WTC11 (cell line): ENCODE results near the gene UBD. TPM values are rescaled to one million over a fixed set of nuclear protein-coding genes. Genes with fewer than 3 reads are reported as not detected.

Source experiments
- ATAC-seq: fragments of 200-7000 bp; cut with Tn5 transposase; 2 replicates; pipeline ENCODE4 v1.10.0; 2021; ENCODE audit warnings: mild to moderate bottlenecking, moderate library complexity
- CTCF ChIA-PET: fragments of 300-600 bp; sonication (Branson Sonifier 250); formaldehyde crosslinking; loops from one replicate; lab custom pipeline; 2021; ENCODE audit warnings: antibody characterized with exemption; lab: Charles Lee
- POLR2A ChIA-PET: fragments of 350-600 bp; sonication (Branson Sonifier 250); formaldehyde crosslinking; loops from one replicate; lab custom pipeline; 2021; ENCODE audit warnings: antibody characterized with exemption; lab: Charles Lee
- DNase-seq: peaks from one replicate; pipeline ENCODE4 v3.0.0; 2021; ENCODE audit warnings: low spot score
- H3K27ac Mint-ChIP-seq: 2 replicates; pipeline ENCODE4 v1.8.0; 2021; ENCODE audit warnings: mixed read lengths
- H3K27me3 Mint-ChIP-seq: 2 replicates; pipeline ENCODE4 v1.8.0; 2021; ENCODE audit warnings: low read depth, mild to moderate bottlenecking, moderate library complexity, mixed read lengths
- H3K36me3 Mint-ChIP-seq: 2 replicates; pipeline ENCODE4 v1.8.0; 2021; ENCODE audit warnings: mixed read lengths
- H3K4me1 Mint-ChIP-seq: 2 replicates; pipeline ENCODE4 v1.8.0; 2022; ENCODE audit warnings: mixed read lengths
- H3K4me3 Mint-ChIP-seq: 2 replicates; pipeline ENCODE4 v1.8.0; 2021; ENCODE audit warnings: mild to moderate bottlenecking, moderate library complexity, mixed read lengths
- H3K9me3 Mint-ChIP-seq: 2 replicates; pipeline ENCODE4 v1.8.0; 2021; ENCODE audit warnings: mixed read lengths
- ARID4B ChIP-seq: sonication (generic); formaldehyde crosslinking; IDR thresholded peaks from 2 replicates; pipeline ENCODE4 v1.8.0; 2023; ENCODE audit warnings: missing genetic modification reagents, mild to moderate bottlenecking, borderline replicate concordance
- CDX4 ChIP-seq: fragments of 250-450 bp; sonication (Bioruptor Pico); IDR thresholded peaks from 2 replicates; pipeline ENCODE4 v1.9.0; 2021; ENCODE audit warnings: moderate library complexity, mild to moderate bottlenecking, inconsistent platforms, borderline replicate concordance
- E2F5 ChIP-seq: sonication (generic); formaldehyde crosslinking; IDR thresholded peaks from 2 replicates; pipeline ENCODE4 v1.8.1; 2022; ENCODE audit warnings: mild to moderate bottlenecking, moderate library complexity, missing genetic modification reagents
- FOXJ3 ChIP-seq: sonication (generic); formaldehyde crosslinking; IDR thresholded peaks from 2 replicates; pipeline ENCODE4 v1.9.0; 2021; ENCODE audit warnings: missing genetic modification reagents, mild to moderate bottlenecking, borderline replicate concordance
- FOXP4 ChIP-seq: sonication (generic); formaldehyde crosslinking; IDR thresholded peaks from 2 replicates; pipeline ENCODE4 v1.8.0; 2022; ENCODE audit warnings: mild to moderate bottlenecking, missing genetic modification reagents
- HMGA2 ChIP-seq: fragments of 250-450 bp; sonication (Bioruptor Pico); IDR thresholded peaks from 2 replicates; pipeline ENCODE4 v1.4.0; 2021; ENCODE audit warnings: mild to moderate bottlenecking, moderate library complexity
- NFYB ChIP-seq: sonication (generic); formaldehyde crosslinking; conservative IDR thresholded peaks from 2 replicates; pipeline ENCODE4 v1.8.0; 2022; ENCODE audit warnings: low read depth, missing genetic modification reagents
- NR1H2 ChIP-seq: sonication (generic); formaldehyde crosslinking; IDR thresholded peaks from 2 replicates; pipeline ENCODE4 v1.9.0; 2021; ENCODE audit warnings: mild to moderate bottlenecking, moderate library complexity, missing genetic modification reagents
- PRRX2 ChIP-seq: fragments of 250-450 bp; sonication (Bioruptor Pico); IDR thresholded peaks from 2 replicates; pipeline ENCODE4 v1.8.0; 2021; ENCODE audit warnings: mild to moderate bottlenecking
- RORB ChIP-seq: fragments of 250-450 bp; sonication (Bioruptor Pico); IDR thresholded peaks from 2 replicates; pipeline ENCODE4 v1.9.0; 2021; ENCODE audit warnings: mild to moderate bottlenecking
- SMAD4 ChIP-seq: sonication (generic); formaldehyde crosslinking; IDR thresholded peaks from 2 replicates; pipeline ENCODE4 v1.8.0; 2022; ENCODE audit warnings: mild to moderate bottlenecking, missing genetic modification reagents
- SP1 ChIP-seq: sonication (generic); formaldehyde crosslinking; conservative IDR thresholded peaks from 2 replicates; pipeline ENCODE4 v1.8.1; 2022; ENCODE audit warnings: missing genetic modification reagents
- USF1 ChIP-seq: sonication (generic); formaldehyde crosslinking; IDR thresholded peaks from 2 replicates; pipeline ENCODE4 v1.8.0; 2022; ENCODE audit warnings: mild to moderate bottlenecking, missing genetic modification reagents
- USF2 ChIP-seq: sonication (generic); formaldehyde crosslinking; IDR thresholded peaks from 2 replicates; pipeline ENCODE4 v1.8.1; 2023; ENCODE audit warnings: mild to moderate bottlenecking, missing genetic modification reagents, moderate library complexity
- ZBTB21 ChIP-seq: sonication (generic); formaldehyde crosslinking; IDR thresholded peaks from 2 replicates; pipeline ENCODE4 v1.8.1; 2023; ENCODE audit warnings: mild to moderate bottlenecking, missing genetic modification reagents, borderline replicate concordance
- ZNF317 ChIP-seq: sonication (generic); formaldehyde crosslinking; IDR thresholded peaks from 2 replicates; pipeline ENCODE4 v1.8.1; 2023; ENCODE audit warnings: low read depth, mild to moderate bottlenecking, moderate library complexity, missing genetic modification reagents, borderline replicate concordance
- ZNF423 ChIP-seq: fragments of 250-450 bp; sonication (Bioruptor Pico); IDR thresholded peaks from 2 replicates; pipeline ENCODE4 v2.1.2; 2022; ENCODE audit warnings: mild to moderate bottlenecking, moderate library complexity
- ZNF671 ChIP-seq: fragments of 250-450 bp; sonication (Bioruptor Pico); IDR thresholded peaks from 2 replicates; pipeline ENCODE4 v1.8.0; 2021; ENCODE audit warnings: mild to moderate bottlenecking
- ZSCAN18 ChIP-seq: fragments of 250-450 bp; sonication (Bioruptor Pico); IDR thresholded peaks from 2 replicates; pipeline ENCODE4 v2.1.2; 2022; ENCODE audit warnings: mild to moderate bottlenecking, moderate library complexity
- total RNA-seq: library from RNA; stranded (reverse); gene quantifications from 3 replicates; pipeline ENCODE4 v1.2.3, GENCODE V29; 2021

Gene UBD
- total RNA-seq, 1 experiment from 2014 or later, result 0.15 TPM

GRCh38 chr6:29564875-29565274 lies 5.3 kb upstream of the UBD start:
- POLR2A ChIA-PET, result no interaction called here
- Mint-ChIP-seq H3K9me3 (no peaks in the 10 kb centered on the region), H3K36me3 (no peaks in the 10 kb centered on the region), H3K4me1 (peaks cover 3% of the 10 kb centered on the region), H3K27ac (no peak overlapping the region), H3K4me3 (no peak overlapping the region), H3K27me3 (peaks cover 40% of the 10 kb centered on the region)
- CTCF ChIA-PET, result interaction anchor here (1.0 kb wide), 1 partner anchor 11 kb away, joined by 3 read pairs; no protein-coding TSS in a partner anchor
- TF ChIP-seq ZNF671 (CRISPR knock-in tag) (no peak), ZSCAN18 (no peak), NR1H2 (no peak), USF1 (CRISPR knock-in tag) (no peak), ZBTB21 (CRISPR knock-in tag) (no peak), ARID4B (no peak), SMAD4 (CRISPR knock-in tag) (no peak), ZNF423 (no peak), NFYB (CRISPR knock-in tag) (no peak), E2F5 (CRISPR knock-in tag) (no peak), HMGA2 (CRISPR knock-in tag) (no peak), SP1 (no peak), PRRX2 (CRISPR knock-in tag) (no peak), RORB (CRISPR knock-in tag) (no peak), ZNF317 (CRISPR knock-in tag) (no peak), FOXP4 (CRISPR knock-in tag) (no peak), USF2 (CRISPR knock-in tag) (no peak), FOXJ3 (CRISPR knock-in tag) (no peak), CDX4 (CRISPR knock-in tag) (no peak)
- ATAC-seq (no peak), DNase-seq (no peak)
